Stomach (tissue), 4 donors: ENCODE measurements around the gene RBL2.

Source experiments
- CTCF ChIP-seq, 7 experiments: fragments of 450-650 bp in 4 of 7; fragments of 200-600 bp in 3 of 7; sonication (generic) in 3 of 7; IDR thresholded peaks; one replicate each; pipeline ENCODE4 v1.5.1; 2016 to 2019; ENCODE audit warnings: antibody characterized with exemption in 7 of 7, control low read depth in 2 of 7, mild to moderate bottlenecking in 1 of 7
- EP300 ChIP-seq: sonication (generic); formaldehyde crosslinking; IDR thresholded peaks from one replicate; pipeline ENCODE4 v1.6.1; 2017; ENCODE audit warnings: antibody characterized with exemption
- POLR2A ChIP-seq, 4 donors: fragments of 450-650 bp; IDR thresholded peaks; one replicate each; pipeline ENCODE4 v1.6.1; 2016; ENCODE audit warnings: antibody characterized with exemption in 4 of 4, control low read depth in 2 of 4, mild to moderate bottlenecking in 1 of 4, moderate library complexity in 1 of 4

- TF ChIP-seq CTCF (IDR thresholded peaks at IDR 0.05) (no peak), POLR2A (IDR thresholded peaks at IDR 0.05) (no peak), EP300 (no peak)
Measured at GRCh38 chr16:53510704-53511070, 76.4 kb downstream of the RBL2 start.
